Mononuclear cell (primary cell): ENCODE results near the gene PATE1. TPM values are rescaled to one million over a fixed set of nuclear protein-coding genes. Genes with fewer than 3 reads are reported as not detected.
"Not testable (repeated sequence)": the region's sequence is repeated elsewhere in the genome, so short reads cannot be mapped to it uniquely, and the experiment has no call there.

Experiments used
- H3K27me3 ChIP-seq: 2 replicates; pipeline ENCODE4 v1.6.0; 2011; ENCODE audit warnings: low read length, control low read depth; ENCODE audit not compliant: insufficient read depth
- H3K4me1 ChIP-seq: 2 replicates; pipeline ENCODE4 v1.5.1; 2011; ENCODE audit warnings: mild to moderate bottlenecking, low read length, control low read depth; ENCODE audit not compliant: insufficient read depth
- H3K4me3 ChIP-seq: 2 replicates; pipeline ENCODE4 v1.5.1; 2011; ENCODE audit warnings: mild to moderate bottlenecking, low read length, moderate library complexity
- H3K9me3 ChIP-seq: 2 replicates; pipeline ENCODE4 v1.5.1; 2011; ENCODE audit warnings: low read depth, mild to moderate bottlenecking, control low read depth, low read length
- total RNA-seq: library from RNA; depleted of rRNA; stranded (reverse); fragments of >200 nt; gene quantifications from one replicate; pipeline ENCODE4 v1.2.3, GENCODE V29; 2012

The PATE1 gene
- total RNA-seq = not detected

- Histone ChIP-seq H3K9me3 (no peaks in the 10 kb centered on the region), H3K4me3 (no peak within 1 kb of the TSS), H3K4me1 (no peaks in the 10 kb centered on the region), H3K27me3 (peaks cover 6% of the 10 kb centered on the region)
Observed at GRCh38 chr11:125745979-125746378, at the start of gene PATE1. Gene PATE1 (plus strand): TSS chr11:125746279. CDS start chr11:125746305, 26 bp downstream.

- Histone ChIP-seq H3K9me3 (no peaks in the 10 kb centered on the region), H3K4me1 (no peaks in the 10 kb centered on the region), H3K27me3 (no peaks in the 10 kb centered on the region), H3K4me3 (no peak overlapping the region)
Observed at GRCh38 chr11:125701018-125701610, 45.0 kb upstream of the PATE1 start.

GRCh38 chr11:125701858-125702621 lies 44.0 kb upstream of the PATE1 start:
- Histone ChIP-seq H3K27me3 (no peaks in the 10 kb centered on the region), H3K4me1 (no peaks in the 10 kb centered on the region), H3K9me3 (no peaks in the 10 kb centered on the region), H3K4me3 (no peak overlapping the region)

DNA sequence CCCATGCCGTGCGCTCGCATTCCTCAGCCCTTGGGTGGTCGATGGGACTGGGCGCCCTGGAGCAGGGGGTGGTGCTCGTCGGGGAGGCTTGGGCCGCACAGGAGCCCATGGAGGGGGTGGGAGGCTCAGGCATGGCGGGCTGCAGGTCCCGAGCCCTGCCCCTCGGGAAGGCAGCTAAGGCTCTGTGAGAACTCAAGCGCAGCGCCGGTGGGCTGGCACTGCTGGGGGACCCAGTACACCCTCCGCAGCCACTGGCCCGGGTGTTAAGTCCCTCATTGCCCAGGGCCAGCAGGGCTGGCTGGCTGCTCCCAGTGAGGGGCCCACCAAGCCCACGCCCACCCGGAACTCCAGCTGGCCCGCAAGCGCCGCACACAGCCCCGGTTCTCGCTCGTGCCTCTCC lies 41.4 kb upstream of the PATE1 start:
- not testable (repeated sequence) for H3K4me1 ChIP-seq, H3K9me3 ChIP-seq, H3K27me3 ChIP-seq, H3K4me3 ChIP-seq

DNA sequence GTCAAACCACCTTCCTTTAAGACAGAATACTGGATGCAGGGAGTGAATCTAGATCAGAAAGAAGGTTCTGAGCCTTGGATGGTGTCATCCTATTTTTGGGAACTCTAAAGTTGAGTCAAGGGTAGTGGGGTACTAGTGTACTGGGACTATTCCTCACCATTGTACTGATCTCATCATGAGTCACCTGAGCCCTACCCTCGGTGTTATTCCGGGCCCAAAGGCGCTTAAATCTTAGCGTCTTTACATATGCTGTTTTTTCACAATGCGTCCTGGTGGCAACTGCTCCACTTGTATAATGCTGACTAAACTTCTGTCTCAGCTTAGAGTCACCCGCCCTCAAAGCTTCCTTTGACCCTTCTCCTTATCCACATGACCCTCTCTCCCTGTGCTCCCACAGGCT lies 25.3 kb upstream of the PATE1 start:
- H3K9me3 ChIP-seq = no peaks in the 10 kb centered on the region
- H3K27me3 ChIP-seq = peaks cover 5% of the 10 kb centered on the region
- no peaks in the 10 kb centered on the region for H3K4me1 ChIP-seq
- no peak overlapping the region for H3K4me3 ChIP-seq

- Histone ChIP-seq H3K27me3 (peaks cover 7% of the 10 kb centered on the region), H3K4me3 (no peak overlapping the region), H3K4me1 (no peaks in the 10 kb centered on the region), H3K9me3 (no peaks in the 10 kb centered on the region)
Observed at GRCh38 chr11:125724125-125724524, 22.0 kb upstream of the PATE1 start.

DNA sequence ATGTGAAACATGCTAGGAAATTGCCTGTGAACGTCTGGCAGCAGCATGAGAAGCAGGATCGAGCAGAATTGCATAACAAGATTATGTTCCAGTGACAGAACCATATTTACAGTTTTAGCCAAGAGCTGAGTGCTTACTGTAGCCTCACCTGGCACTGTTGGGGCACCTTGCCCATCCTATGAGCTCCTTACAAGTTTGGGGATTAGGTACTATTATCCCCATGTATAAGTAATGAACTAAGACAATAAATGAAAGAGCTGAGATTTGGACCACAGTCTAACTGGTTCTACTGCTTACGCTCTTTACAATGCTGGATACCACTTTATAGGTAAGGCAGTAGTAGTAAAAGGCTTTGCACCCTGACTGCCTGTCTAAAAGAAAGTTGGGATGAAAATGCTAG lies 17.1 kb upstream of the PATE1 start:
- no peak overlapping the region for H3K4me3 ChIP-seq
- peaks cover 7% of the 10 kb centered on the region for H3K27me3 ChIP-seq
- no peaks in the 10 kb centered on the region for H3K9me3 ChIP-seq
- H3K4me1 ChIP-seq = no peaks in the 10 kb centered on the region

DNA sequence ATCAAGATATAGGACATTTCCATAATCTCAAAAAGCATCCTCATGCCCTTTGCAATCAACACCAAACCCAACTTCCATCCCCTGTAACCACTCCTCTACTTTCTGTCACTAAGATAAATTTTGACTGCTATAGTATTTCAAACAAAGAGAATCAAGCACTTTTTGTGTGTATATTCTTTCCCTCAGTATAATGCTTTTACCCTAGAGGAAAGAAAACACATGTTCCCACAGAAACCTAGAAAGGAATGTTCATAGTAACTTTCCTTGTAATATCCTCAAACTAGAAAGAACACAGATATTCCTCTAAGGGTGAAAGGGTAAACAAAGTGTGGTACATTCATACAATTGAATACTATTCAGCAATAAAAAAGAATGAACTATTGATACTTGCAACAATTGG lies 5.5 kb upstream of the PATE1 start:
- no peak overlapping the region for H3K4me3 ChIP-seq
- peaks cover 10% of the 10 kb centered on the region for H3K27me3 ChIP-seq
- peaks cover 13% of the 10 kb centered on the region for H3K9me3 ChIP-seq
- no peaks in the 10 kb centered on the region for H3K4me1 ChIP-seq

DNA sequence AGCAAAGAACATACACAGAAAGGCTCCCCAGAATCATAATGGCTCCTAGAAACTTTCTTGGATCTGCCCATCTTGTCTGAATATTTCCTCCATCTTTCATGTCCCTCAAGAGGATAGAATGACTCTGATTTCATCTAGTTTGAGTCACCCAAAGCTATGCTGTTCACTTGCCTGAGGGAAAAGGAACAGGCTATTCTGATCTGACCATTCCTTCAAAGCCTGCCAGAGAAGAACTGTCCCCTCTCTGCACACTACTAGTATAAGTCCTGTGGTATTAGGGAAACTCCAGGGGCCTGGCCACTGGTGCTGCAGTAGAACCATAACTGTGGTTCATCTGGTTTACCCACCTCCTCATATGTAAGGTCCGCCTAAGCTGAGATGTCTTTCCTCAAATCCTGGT lies 2.4 kb upstream of the PATE1 start:
- Histone ChIP-seq H3K4me1 (no peaks in the 10 kb centered on the region), H3K4me3 (no peak overlapping the region), H3K9me3 (no peaks in the 10 kb centered on the region), H3K27me3 (peaks cover 3% of the 10 kb centered on the region)

DNA sequence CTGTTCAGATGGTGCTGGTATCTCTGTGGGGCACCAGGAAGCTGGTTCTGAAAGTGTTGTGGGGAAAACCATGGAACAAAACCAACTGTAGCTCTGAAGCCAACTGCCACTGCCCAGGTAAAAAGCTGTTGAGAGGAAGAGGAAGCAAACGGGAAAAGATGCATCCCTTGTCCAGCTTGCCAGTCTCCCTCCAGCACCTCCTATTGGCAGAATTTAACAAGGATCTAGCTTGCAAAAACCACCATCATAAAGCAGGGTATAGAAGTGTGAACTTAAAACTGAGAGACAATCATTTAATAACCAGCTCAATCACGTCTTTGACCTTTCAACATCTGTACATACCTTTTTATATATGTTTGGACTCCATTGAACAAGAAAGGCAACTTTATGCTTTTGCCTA lies 4.5 kb downstream of the PATE1 start:
- Histone ChIP-seq H3K4me1 (no peaks in the 10 kb centered on the region), H3K4me3 (no peak overlapping the region), H3K9me3 (no peaks in the 10 kb centered on the region), H3K27me3 (peaks cover 6% of the 10 kb centered on the region)

- no peaks in the 10 kb centered on the region for H3K9me3 ChIP-seq
- no peak overlapping the region for H3K4me3 ChIP-seq
- peaks cover 3% of the 10 kb centered on the region for H3K27me3 ChIP-seq
- H3K4me1 ChIP-seq = no peaks in the 10 kb centered on the region
Observed at GRCh38 chr11:125756050-125756449, 10.0 kb downstream of the PATE1 start.

GRCh38 chr11:125762445-125762844 lies 16.4 kb downstream of the PATE1 start:
- Histone ChIP-seq H3K27me3 (no peaks in the 10 kb centered on the region), H3K4me1 (no peaks in the 10 kb centered on the region), H3K9me3 (no peaks in the 10 kb centered on the region), H3K4me3 (no peak overlapping the region)

DNA sequence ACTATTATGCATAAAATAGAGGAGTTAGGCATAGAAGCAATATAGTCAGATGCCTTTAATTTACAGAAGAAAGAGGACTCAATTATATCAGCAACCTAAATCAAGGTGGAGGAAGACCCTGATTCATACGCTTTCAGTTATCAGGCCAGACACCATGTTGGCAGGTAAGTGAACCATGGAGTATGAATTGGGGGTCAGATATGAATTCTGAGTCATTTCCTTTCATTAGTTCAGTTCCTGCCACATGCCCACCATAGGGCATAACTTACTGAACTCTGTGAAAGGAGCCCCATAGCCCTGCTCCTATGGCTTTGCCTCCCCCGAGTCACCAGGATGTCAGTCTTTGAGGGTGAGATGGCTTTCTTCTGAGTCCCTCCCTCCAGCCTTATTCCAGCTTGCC lies 17.4 kb downstream of the PATE1 start:
- H3K4me3 ChIP-seq = no peak overlapping the region
- no peaks in the 10 kb centered on the region for H3K4me1 ChIP-seq
- no peaks in the 10 kb centered on the region for H3K27me3 ChIP-seq
- H3K9me3 ChIP-seq = no peaks in the 10 kb centered on the region

GRCh38 chr11:125766251-125766650 lies 20.2 kb downstream of the PATE1 start:
- Histone ChIP-seq H3K4me3 (no peak overlapping the region), H3K4me1 (no peaks in the 10 kb centered on the region), H3K27me3 (no peaks in the 10 kb centered on the region), H3K9me3 (no peaks in the 10 kb centered on the region)

- Histone ChIP-seq H3K9me3 (no peaks in the 10 kb centered on the region), H3K27me3 (no peaks in the 10 kb centered on the region), H3K4me1 (no peaks in the 10 kb centered on the region), H3K4me3 (no peak overlapping the region)
Observed at GRCh38 chr11:125768336-125769046, 22.4 kb downstream of the PATE1 start.
